ENCODE results near the gene JAZF1.
"Not testable (repeated sequence)": the region's sequence is repeated elsewhere in the genome, so short reads cannot be mapped to it uniquely, and the experiment has no call there.

JAZF1 gene

DNA sequence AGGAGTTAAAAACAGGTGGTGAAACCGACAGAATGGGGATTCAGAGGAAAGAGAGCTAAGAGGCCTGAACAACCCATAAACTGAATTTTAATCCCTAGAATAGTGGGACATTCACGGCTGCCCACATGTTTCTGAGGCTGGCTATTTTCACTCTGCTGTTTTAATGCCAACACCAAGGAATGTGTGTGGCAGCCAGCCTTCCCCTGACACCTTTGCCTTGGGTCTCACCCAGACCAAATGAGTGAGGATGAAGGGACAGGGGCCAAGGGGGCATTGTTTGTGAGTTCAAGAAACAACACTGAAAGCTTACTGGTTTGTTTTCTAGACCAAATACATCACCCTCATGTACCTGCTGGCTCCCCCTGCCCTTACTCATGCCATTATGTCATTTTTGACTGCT is 164.3 kb downstream of the JAZF1 start:
- Histone ChIP-seq H3K27me3 (ENCODE audit: low read length) (no peaks in the 10 kb centered on the region), H3F3A (ENCODE audit: insufficient read depth) (no peaks in the 10 kb centered on the region), H3K4me3 (ENCODE audit: insufficient read depth, low read length, poor library complexity, severe bottlenecking) (no peak overlapping the region), H4K20me1 (ENCODE audit: low read depth, low read length) (no peaks in the 10 kb centered on the region; the same call in 1 of the 2 replicates), H3K9me2 (replicated peaks; ENCODE audit: insufficient read depth, low read length) (no peaks in the 10 kb centered on the region), H3K9ac (ENCODE audit: low read length) (no peak overlapping the region), H3K9me3 (ENCODE audit: insufficient read depth, low read length) (no peaks in the 10 kb centered on the region), H2AFZ (ENCODE audit: low read depth, low read length, severe bottlenecking) (no peak overlapping the region), H3K4me2 (ENCODE audit: low read depth, low read length, poor library complexity, severe bottlenecking) (no peak overlapping the region), H3K27ac (ENCODE audit: low read depth, low read length) (no peak overlapping the region), H3K36me3 (ENCODE audit: low read length) (no peaks in the 10 kb centered on the region), H3K79me2 (ENCODE audit: insufficient read depth, low read length) (no peaks in the 10 kb centered on the region)
- TF ChIP-seq EZH2phosphoT487 (conservative IDR thresholded peaks at IDR 0.05; ENCODE audit: low read length): no peak
- TF ChIP-seq, protein P1, sequence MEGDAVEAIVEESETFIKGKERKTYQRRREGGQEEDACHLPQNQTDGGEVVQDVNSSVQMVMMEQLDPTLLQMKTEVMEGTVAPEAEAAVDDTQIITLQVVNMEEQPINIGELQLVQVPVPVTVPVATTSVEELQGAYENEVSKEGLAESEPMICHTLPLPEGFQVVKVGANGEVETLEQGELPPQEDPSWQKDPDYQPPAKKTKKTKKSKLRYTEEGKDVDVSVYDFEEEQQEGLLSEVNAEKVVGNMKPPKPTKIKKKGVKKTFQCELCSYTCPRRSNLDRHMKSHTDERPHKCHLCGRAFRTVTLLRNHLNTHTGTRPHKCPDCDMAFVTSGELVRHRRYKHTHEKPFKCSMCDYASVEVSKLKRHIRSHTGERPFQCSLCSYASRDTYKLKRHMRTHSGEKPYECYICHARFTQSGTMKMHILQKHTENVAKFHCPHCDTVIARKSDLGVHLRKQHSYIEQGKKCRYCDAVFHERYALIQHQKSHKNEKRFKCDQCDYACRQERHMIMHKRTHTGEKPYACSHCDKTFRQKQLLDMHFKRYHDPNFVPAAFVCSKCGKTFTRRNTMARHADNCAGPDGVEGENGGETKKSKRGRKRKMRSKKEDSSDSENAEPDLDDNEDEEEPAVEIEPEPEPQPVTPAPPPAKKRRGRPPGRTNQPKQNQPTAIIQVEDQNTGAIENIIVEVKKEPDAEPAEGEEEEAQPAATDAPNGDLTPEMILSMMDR (IDR thresholded peaks at IDR 0.05; ENCODE audit: insufficient read depth, low read length, poor library complexity, severe bottlenecking): no peak

DNA sequence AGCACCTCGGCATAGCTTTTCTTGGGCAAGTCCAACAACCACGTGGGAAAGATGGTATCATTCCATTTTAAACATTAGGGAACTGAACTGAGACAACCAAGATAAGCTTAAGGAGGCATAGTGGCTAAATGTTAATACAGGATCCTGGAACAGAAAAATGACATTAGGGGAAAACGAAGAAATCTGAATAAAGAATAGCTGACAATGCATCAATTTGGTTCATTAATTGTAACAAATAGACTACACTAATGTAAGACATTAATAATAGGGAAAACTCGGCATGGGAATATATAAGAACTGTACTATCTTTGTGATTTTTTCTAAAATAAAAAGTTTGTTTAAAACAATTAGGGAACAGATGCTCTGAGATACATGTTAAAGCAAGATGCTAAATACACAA is 165.4 kb downstream of the JAZF1 start:
- Histone ChIP-seq H3F3A (ENCODE audit: insufficient read depth) (no peaks in the 10 kb centered on the region), H3K9ac (ENCODE audit: low read length) (no peak overlapping the region), H3K9me2 (replicated peaks; ENCODE audit: insufficient read depth, low read length) (no peaks in the 10 kb centered on the region), H3K4me2 (ENCODE audit: low read depth, low read length, poor library complexity, severe bottlenecking) (no peak overlapping the region), H4K20me1 (ENCODE audit: low read depth, low read length) (no peaks in the 10 kb centered on the region; the same call in 1 of the 2 replicates), H3K79me2 (ENCODE audit: insufficient read depth, low read length) (no peaks in the 10 kb centered on the region), H3K4me3 (ENCODE audit: insufficient read depth, low read length, poor library complexity, severe bottlenecking) (no peak overlapping the region), H3K27me3 (ENCODE audit: low read length) (no peaks in the 10 kb centered on the region), H3K9me3 (ENCODE audit: insufficient read depth, low read length) (no peaks in the 10 kb centered on the region), H3K27ac (ENCODE audit: low read depth, low read length) (no peak overlapping the region), H3K36me3 (ENCODE audit: low read length) (no peaks in the 10 kb centered on the region), H2AFZ (ENCODE audit: low read depth, low read length, severe bottlenecking) (no peak overlapping the region)
- TF ChIP-seq EZH2phosphoT487 (conservative IDR thresholded peaks at IDR 0.05; ENCODE audit: low read length): no peak
- TF ChIP-seq, protein P1 (IDR thresholded peaks at IDR 0.05; ENCODE audit: insufficient read depth, low read length, poor library complexity, severe bottlenecking): no peak

DNA sequence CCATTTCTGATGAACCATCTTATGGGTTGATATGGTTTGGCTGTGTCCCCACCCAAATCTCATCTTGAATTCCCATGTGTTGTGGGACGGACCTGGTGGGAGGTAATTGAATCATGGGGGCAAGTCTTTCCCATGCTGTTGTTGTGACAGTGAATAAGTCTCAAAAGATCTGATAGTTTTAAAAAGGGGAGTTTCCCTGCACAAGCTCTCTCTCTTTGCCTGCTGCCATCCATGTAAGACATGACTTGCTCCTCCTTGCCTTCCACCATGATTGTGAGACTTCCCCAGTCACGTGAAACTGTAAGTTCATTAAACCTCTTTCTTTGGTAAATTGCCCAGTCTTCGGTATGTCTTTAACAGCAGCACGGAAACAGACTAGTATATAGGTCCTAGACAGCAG is 166.3 kb downstream of the JAZF1 start:
- H3K4me2 ChIP-seq (ENCODE audit: low read depth, low read length, poor library complexity, severe bottlenecking); H4K20me1 ChIP-seq (ENCODE audit: low read depth, low read length); H3K9me3 ChIP-seq (ENCODE audit: insufficient read depth, low read length); H3K79me2 ChIP-seq (ENCODE audit: insufficient read depth, low read length); H3K9me2 ChIP-seq (replicated peaks; ENCODE audit: insufficient read depth, low read length); H3K4me3 ChIP-seq (ENCODE audit: insufficient read depth, low read length, poor library complexity, severe bottlenecking); H3K27ac ChIP-seq (ENCODE audit: low read depth, low read length); H3K27me3 ChIP-seq (ENCODE audit: low read length); H3F3A ChIP-seq (ENCODE audit: insufficient read depth); H3K9ac ChIP-seq (ENCODE audit: low read length); H2AFZ ChIP-seq (ENCODE audit: low read depth, low read length, severe bottlenecking); H3K36me3 ChIP-seq (ENCODE audit: low read length): not testable (repeated sequence)

DNA sequence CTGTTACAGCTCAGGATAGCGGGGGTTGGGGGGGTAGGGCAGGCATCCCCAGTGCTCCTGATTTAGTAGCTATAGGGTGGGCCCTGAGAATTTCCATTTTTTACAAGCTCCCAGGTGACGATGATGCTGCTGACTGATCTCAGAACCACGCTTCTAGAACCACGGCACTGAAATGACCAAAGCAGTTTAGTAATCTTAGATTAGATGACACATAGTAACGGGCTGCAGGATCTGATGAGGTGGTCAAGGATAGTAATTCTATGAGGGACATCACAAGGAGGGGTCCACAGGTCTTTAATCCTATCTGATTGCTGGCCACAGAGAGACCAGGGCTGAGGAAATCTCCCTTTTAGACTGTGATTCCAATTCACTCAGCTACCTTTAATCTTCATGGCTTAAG is 167.2 kb downstream of the JAZF1 start:
- Histone ChIP-seq H3K4me3 (ENCODE audit: insufficient read depth, low read length, poor library complexity, severe bottlenecking) (no peak overlapping the region), H3F3A (ENCODE audit: insufficient read depth) (no peaks in the 10 kb centered on the region), H3K9me3 (ENCODE audit: insufficient read depth, low read length) (no peaks in the 10 kb centered on the region), H4K20me1 (ENCODE audit: low read depth, low read length) (peaks cover 5% of the 10 kb centered on the region), H3K27me3 (ENCODE audit: low read length) (no peaks in the 10 kb centered on the region), H3K79me2 (ENCODE audit: insufficient read depth, low read length) (no peaks in the 10 kb centered on the region), H3K4me2 (ENCODE audit: low read depth, low read length, poor library complexity, severe bottlenecking) (no peak overlapping the region), H3K36me3 (ENCODE audit: low read length) (no peaks in the 10 kb centered on the region), H2AFZ (ENCODE audit: low read depth, low read length, severe bottlenecking) (no peak overlapping the region), H3K9ac (ENCODE audit: low read length) (no peak overlapping the region), H3K9me2 (replicated peaks; ENCODE audit: insufficient read depth, low read length) (no peaks in the 10 kb centered on the region), H3K27ac (ENCODE audit: low read depth, low read length) (no peak overlapping the region)
- TF ChIP-seq, protein P1 (IDR thresholded peaks at IDR 0.05; ENCODE audit: insufficient read depth, low read length, poor library complexity, severe bottlenecking): no peak
- TF ChIP-seq EZH2phosphoT487 (conservative IDR thresholded peaks at IDR 0.05; ENCODE audit: low read length): no peak

Data from SU-DHL-6 (cell line).